HG03520 (cell line): ENCODE data around the gene GIT2.
"Not testable (repeated sequence)": the region's sequence is repeated elsewhere in the genome, so short reads cannot be mapped to it uniquely, and the experiment has no call there.

Experiments used
- ATAC-seq: cut with Tn5 transposase; IDR thresholded peaks from one replicate; pipeline ENCODE4 v1.9.1; 2021; ENCODE audit warnings: mild to moderate bottlenecking, moderate library complexity; ENCODE audit not compliant: unreplicated experiment

The GIT2 gene

DNA sequence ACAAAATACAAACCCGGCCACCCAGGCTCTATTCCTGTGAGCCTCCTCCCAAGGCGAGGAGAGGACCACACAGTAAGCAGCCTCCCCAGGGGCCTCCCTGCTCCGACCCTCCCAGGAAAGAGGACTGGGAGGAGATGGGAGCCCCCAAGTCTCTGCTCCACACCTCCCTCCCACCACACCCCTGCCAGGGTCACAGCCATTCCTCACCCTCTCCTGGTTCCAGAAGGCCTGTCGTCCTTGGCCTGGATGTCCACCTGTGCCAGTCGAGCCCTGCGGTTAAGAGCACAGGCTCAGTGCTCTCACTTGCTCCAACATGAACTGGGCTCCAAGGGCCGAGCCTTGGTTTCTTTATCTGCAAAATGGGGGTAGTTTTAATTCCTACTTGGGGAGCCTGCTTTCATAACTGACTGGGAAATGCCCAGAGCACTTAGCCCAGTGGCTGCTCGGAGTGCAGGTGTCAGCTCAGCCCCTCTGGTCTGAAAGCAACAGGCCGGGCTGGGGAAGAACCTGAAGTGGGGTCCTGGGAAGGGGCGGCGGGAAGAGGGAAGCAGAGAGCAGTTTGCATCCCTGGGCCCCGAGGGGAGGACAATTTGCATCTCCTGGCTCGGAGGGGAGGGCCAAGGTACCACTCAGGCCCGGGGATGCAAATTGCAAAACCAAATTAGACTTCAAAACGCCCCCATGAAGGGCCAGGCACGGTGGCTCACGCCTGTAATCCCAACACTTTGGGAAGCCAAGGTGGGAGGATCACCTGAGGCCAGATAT lies 72.5 kb downstream of the GIT2 start:
- no peak for ATAC-seq

- ATAC-seq = no peak
These were observed 73.1 kb downstream of the GIT2 start for GRCh38 chr12:109923038-109923437.

DNA sequence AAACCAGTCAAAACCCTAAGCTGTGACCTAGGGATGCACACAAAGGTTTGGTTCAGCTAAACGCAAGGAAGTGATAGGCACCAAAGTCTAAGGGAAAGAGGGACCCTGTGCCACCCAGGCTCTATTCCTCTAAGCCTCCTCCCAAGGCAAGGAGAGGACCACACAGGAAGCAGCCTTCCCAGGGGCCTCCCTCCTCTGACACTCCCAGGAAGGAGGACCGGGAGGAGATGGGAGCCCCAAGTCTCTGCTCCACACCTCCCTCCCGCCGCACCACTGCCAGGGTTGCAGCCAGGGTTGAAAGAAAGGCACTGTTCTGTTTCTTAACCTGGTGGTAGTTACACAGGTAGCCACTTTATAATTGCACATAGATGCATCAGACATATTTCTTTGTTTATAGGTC lies 74.2 kb downstream of the GIT2 start:
- ATAC-seq = no peak

- ATAC-seq = no peak
These were observed 75.8 kb downstream of the GIT2 start for GRCh38 chr12:109920261-109920780.

- no peak for ATAC-seq
These were observed 76.7 kb downstream of the GIT2 start for GRCh38 chr12:109919456-109919855.

DNA sequence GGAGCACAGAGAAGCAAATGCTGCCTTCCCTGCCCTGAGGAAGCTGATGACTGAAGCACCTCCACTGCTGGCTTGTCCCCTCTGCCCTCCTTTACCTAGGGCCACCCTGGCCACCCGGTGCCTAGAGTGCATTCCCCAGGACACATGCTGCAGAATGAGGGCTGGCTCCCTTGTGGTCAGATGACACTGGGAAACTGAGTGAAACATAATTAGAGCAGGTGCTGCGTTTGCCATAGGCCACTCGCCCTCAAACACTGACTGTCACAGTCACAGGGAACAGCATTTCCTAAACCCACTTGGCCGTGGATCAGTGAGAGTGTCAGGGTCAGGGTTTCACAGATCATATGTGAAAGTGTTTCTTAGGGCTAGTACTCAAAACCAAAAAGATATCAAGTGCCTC lies 80.1 kb downstream of the GIT2 start:
- ATAC-seq = no peak

DNA sequence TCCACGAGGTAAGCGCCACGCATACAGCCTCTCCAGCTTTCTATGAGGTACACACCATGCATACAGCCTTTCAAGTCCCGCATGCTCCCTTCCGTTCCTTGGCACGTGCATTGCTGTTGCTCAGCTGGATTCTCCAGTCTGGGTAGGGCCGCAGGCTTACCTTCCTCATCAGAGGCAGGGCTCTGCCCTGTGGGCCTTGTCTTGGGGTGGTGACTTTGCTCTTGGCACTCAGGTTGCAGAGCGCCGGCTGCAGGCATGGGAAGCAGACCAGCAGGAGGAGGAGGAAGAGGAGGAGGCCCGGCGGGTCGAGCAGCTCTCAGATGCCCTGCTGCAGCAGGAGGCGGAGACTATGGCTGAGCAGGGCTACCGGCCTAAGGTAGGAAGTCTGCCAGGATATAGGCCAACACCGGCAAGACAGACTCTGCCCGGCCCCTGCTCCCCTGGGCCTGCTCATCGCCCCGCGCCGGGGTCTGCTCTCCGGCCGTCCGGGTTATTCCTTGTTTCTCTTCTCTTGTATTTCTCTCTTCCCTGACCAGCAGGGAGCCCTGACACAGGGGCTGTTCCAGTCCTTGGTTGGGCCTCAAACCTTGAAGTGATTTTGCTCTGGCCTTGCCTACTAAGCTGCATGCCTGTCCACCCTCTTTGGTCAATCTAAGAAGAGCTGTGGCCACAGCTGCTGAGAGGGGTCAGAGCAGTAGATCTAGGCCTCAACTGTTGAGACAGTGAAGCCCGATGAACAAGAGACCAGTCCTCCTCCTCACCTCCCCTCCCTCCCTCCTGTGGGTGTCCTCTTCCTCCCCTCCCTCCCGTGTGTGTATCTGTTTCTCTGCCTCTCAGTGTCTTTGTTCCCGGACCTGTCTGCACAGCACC lies 80.8 kb downstream of the GIT2 start:
- no peak for ATAC-seq

DNA sequence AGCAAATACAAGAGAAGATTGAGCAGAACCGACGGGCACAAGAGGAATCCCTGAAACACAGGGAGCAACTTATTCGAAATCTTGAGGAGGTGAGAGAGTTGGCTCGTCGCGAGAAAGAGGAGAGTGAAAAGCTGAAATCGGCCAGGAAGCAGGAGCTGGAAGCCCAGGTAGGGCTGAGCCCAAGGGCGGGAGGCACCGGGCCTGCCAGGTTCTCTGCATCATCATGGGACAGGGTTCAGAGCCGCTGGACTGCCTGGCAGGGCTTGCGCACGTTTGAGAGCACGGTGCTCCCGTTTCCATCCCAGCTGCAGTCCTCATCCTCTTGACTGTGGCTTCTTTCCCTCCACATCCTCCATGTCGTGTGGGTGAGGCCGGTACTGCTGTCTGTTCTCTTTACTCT lies 81.7 kb downstream of the GIT2 start:
- no peak for ATAC-seq

- no peak for ATAC-seq
These were observed 83.3 kb downstream of the GIT2 start for GRCh38 chr12:109912855-109913321.

- ATAC-seq = no peak
These were observed 85.2 kb downstream of the GIT2 start for GRCh38 chr12:109910969-109911348.

DNA sequence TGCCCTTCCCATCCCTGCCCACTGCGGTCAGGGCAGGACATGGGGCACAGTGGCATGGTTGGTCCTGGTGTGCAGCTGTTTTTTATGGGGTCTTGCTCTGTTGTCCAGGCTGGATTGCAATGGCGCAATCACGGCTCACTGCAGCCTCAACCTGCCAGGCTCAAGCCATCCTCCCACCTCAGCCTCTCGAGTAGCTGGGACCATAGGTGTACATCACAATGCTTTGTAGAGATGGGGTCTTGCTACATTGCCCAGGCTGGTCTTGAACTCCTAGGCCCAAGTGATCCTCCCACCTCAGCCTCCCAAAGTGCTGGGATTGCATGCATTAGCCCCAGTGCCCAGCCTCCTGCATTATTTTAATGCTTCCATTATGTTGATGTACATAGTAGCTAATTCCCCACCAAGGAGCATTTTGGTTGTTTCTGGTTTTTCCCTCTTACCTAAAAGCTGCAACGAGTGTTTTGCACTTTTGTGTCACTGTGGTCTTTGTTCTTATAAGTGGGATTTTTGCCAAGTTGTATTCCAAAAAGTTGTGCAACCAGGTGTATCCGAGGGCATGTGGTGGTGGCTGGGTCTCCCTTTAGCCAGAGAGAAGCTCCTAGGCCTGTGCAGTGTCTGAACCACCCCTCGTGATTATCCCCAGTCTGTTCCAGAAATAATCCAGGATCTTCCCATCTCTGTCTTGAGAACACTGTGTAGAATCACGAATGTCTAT lies 85.8 kb downstream of the GIT2 start:
- ATAC-seq = no peak

DNA sequence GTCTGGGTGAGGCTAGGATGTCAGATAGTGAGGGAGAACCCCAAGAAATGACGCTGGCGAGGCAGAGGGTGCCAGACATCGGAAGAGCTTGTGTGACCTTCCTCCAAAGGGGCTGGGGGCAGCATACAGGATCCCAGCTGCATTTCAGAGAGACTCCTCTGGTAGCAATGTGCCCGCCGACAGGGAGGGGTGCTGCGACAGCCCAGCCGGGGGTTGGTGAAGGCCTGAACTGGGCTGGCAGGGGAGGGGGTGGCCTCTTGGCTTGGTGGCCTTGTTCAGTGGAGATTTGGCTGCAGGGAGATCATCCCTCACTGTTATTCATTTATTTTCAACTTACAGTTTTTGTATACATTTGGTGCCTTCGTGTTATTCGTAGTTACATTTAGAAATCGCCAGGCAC lies 90.9 kb downstream of the GIT2 start:
- ATAC-seq = no peak

- no peak for ATAC-seq
These were observed 93.2 kb downstream of the GIT2 start for GRCh38 chr12:109902891-109903418.

DNA sequence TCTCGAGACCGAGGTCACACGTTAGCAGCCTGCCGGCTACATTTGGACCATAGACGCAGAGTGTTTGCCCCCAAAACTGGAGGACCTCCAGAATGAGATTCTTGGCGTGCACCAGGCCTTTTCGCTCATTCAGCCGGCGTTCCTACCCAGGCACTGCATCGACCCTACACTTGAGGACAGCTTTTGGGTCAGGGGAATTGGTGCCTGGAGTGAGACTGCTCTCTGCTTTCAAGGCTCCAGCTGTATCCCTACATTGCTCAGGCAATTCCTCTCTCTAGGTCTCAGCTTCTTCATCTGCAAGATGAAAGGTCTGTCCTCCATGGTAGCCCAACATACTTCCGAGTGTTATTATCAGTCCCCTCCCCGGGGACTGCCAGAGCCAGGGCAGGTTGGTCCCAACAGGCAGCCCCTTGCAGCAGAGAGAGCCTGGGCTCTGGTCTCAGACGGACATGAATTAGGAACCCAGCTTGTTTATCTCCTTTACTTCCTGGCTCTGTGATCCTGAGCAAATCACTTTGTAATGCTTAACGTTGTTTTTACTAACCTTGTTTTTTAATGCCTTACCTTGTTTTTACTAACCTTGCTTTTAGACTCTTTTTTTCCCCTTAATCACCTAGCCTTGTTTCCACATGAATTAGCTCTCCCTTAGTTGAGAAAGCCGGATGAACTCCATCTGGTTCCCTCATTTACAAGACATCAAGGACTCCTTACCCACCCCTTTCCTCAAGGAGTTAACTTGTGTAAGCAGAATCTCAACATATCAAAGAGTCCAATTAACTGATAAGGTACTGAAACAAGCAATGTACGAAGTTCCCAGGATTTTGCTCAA lies 95.2 kb downstream of the GIT2 start:
- no peak for ATAC-seq

DNA sequence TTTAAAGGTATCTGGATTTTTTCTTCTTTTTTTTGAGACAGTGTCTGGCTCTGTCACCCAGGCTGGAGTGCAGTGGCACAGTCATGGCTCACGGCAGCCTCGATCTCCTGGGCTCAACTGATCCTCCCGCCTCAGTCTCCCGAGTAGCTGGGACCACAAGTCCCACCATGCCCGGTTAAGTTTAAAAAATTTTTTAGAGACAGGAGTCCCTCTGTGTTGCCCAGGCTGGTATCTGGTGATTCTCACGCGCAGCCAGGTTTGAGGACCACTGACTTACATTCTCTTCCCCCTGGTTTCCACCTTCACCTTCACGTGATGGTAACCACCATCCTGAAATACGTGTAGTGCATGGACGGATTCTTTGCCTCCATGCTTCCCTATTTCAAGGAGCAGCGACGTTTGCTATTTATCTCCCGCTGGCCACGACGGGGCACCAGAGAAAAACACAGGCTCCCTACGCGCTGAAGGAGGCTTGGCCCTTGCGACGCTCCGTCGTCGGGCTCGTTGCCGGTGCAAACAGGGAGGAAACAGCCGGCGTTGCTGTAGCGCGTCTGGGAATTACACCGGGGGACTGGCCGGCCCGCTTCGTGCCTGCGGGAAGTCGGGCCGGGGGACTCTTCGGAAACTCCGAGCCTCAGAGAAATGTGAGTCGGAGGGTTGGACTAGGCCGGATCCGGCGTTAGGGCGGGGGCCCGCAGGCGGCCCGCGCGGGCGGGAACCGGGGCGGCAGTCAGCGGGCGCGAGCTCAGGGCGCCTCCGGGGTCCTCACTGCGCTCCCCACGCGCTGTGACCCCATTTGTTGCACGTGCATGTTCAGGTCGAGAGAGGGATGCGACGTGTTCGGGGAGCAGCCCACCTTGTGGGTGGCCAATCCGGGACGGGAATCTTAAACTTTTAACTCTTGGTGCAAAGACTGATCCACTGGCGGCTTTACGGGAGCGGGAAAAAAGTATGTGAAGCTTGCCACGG lies 96.1 kb downstream of the GIT2 start, which contains the start of gene TCHP:
TCHP (plus strand) TSS at position 492 of the 969 bp plus-strand sequence. CDS start 2,753 bp downstream, outside the sequence.
- ATAC-seq = peak; percentile 67

GRCh38 chr12:109899345-109899744 lies 96.8 kb downstream of the GIT2 start:
- not testable (repeated sequence) for ATAC-seq

- ATAC-seq = no peak
These were observed 99.1 kb downstream of the GIT2 start for GRCh38 chr12:109897029-109897428.

GRCh38 chr12:109896188-109896587 lies 100.0 kb downstream of the GIT2 start:
- no peak for ATAC-seq

DNA sequence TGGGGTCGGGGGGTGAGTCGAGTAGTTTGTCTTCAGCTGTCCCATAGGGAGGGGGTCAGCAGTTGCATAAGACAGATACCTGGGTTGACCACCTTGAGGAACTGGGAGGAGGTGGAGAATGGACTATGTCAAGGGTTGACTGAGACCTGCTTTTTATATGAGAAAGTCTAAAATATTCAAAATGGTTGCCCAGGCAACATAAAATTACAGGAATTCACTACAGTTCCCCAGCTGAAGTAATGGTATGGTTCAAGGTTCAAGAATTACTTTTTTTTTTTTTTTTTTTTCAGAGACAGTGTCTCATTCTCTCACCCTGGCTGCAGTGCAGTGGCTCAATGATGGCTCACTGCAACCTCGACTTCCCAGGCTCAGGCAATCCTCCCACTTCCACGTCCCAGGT lies 101.2 kb downstream of the GIT2 start:
- no peak for ATAC-seq
